Mesendoderm (in vitro differentiated cells): ENCODE results near the gene ELOVL5.
"Not testable (repeated sequence)": the region's sequence is repeated elsewhere in the genome, so short reads cannot be mapped to it uniquely, and the experiment has no call there.

Source experiments
- DNase-seq: peaks from one replicate; pipeline ENCODE4 v3.0.0; 2013
- H2AK5ac ChIP-seq: 2 replicates; pipeline ENCODE4 v1.6.1; 2013; ENCODE audit warnings: low read length, inconsistent platforms
- H2BK120ac ChIP-seq: 2 replicates; pipeline ENCODE4 v1.6.1; 2013; ENCODE audit warnings: low read depth, mild to moderate bottlenecking, low read length, moderate library complexity, mixed read lengths
- H2BK15ac ChIP-seq: replicated peaks from 2 replicates; pipeline ENCODE4 v1.6.1; 2013; ENCODE audit warnings: low read depth, mild to moderate bottlenecking, moderate library complexity
- H2BK5ac ChIP-seq: 2 replicates; pipeline ENCODE4 v1.6.1; 2013; ENCODE audit warnings: low read length, inconsistent platforms
- H3K18ac ChIP-seq: 2 replicates; pipeline ENCODE4 v1.6.1; 2013; ENCODE audit warnings: mild to moderate bottlenecking, low read length, mixed read lengths
- H3K23ac ChIP-seq: one replicate; pipeline ENCODE4 v1.6.1; 2013; ENCODE audit warnings: low read length
- H3K27ac ChIP-seq: 2 replicates; pipeline ENCODE4 v1.5.1; 2013; ENCODE audit warnings: low read depth, mild to moderate bottlenecking, inconsistent platforms, low read length, moderate library complexity
- H3K27me3 ChIP-seq: 2 replicates; pipeline ENCODE4 v1.6.1; 2013; ENCODE audit warnings: low read length, control low read depth, mild to moderate bottlenecking, inconsistent platforms; ENCODE audit not compliant: insufficient read depth, poor library complexity
- H3K36me3 ChIP-seq: 2 replicates; pipeline ENCODE4 v1.6.1; 2013; ENCODE audit warnings: low read length, inconsistent platforms; ENCODE audit not compliant: control insufficient read depth, insufficient read depth
- H3K4ac ChIP-seq: one replicate; pipeline ENCODE4 v1.6.1; 2013; ENCODE audit warnings: low read depth, mild to moderate bottlenecking, low read length, moderate library complexity
- H3K4me1 ChIP-seq: 2 replicates; pipeline ENCODE4 v1.6.1; 2013; ENCODE audit warnings: low read depth, low read length, inconsistent platforms; ENCODE audit not compliant: control insufficient read depth
- H3K4me2 ChIP-seq: 2 replicates; pipeline ENCODE4 v1.6.1; 2013; ENCODE audit warnings: low read length
- H3K4me3 ChIP-seq: 2 replicates; pipeline ENCODE4 v1.5.1; 2013; ENCODE audit warnings: mild to moderate bottlenecking, low read length
- H3K56ac ChIP-seq: one replicate; pipeline ENCODE4 v1.6.1; 2013; ENCODE audit warnings: low read length
- H3K79me1 ChIP-seq: 2 replicates; pipeline ENCODE4 v1.6.1; 2013; ENCODE audit warnings: low read length, inconsistent platforms
- H3K79me2 ChIP-seq: 2 replicates; pipeline ENCODE4 v1.6.1; 2013; ENCODE audit warnings: mild to moderate bottlenecking, low read length; ENCODE audit not compliant: control insufficient read depth, insufficient read depth
- H3K9ac ChIP-seq: 2 replicates; pipeline ENCODE4 v1.6.1; 2013; ENCODE audit warnings: low read length, inconsistent platforms
- H4K5ac ChIP-seq: one replicate; pipeline ENCODE4 v1.6.1; 2013; ENCODE audit warnings: low read length
- H4K8ac ChIP-seq: one replicate; pipeline ENCODE4 v1.6.1; 2013; ENCODE audit warnings: low read depth, mild to moderate bottlenecking, control low read depth, low read length, moderate library complexity
- WGBS: extraction: QIAGEN DNeasy Blood & Tissue Kit; methylation state at CpG from one replicate; pipeline ENCODE4 v1.1.7; 2013; ENCODE audit warnings: low lambda C conversion rate, missing lambda C conversion rate; ENCODE audit not compliant: insufficient coverage; ENCODE audit errors: extremely low coverage; 5-methylcytosine and 5-hydroxymethylcytosine counted together

Gene ELOVL5

DNA sequence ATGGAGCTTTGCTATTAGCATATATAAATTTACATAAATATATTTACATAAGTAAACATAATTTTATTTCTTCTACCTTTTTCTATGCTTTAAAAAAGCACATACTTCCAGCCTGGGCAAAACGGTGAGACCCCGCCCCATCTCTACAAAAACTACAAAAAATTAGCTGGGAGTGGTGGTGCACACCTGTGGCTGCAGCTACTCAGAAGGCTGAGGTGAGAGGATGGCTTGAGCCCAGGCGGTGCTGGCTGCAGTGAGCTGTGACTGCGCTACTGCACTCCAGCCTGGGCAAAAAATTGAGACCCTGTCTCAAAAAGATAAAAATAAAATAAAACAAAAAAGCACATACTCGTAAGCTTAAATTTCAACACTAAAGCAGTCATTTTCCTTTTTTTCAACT, 30.3 kb downstream of the ELOVL5 start:
- H3K79me2 ChIP-seq: peaks cover 54% of the 10 kb centered on the region
- no peak for DNase-seq
- H4K8ac ChIP-seq: no peak overlapping the region
- H3K4me1 ChIP-seq: peaks cover 4% of the 10 kb centered on the region
- no peak overlapping the region for H3K9ac ChIP-seq
- no peak overlapping the region for H3K23ac ChIP-seq
- no peak overlapping the region for H2BK15ac ChIP-seq
- H3K18ac ChIP-seq: no peak overlapping the region
- no peak overlapping the region for H2BK120ac ChIP-seq
- H3K36me3 ChIP-seq: no peaks in the 10 kb centered on the region
- no peaks in the 10 kb centered on the region for H3K27me3 ChIP-seq
- H3K4me3 ChIP-seq: no peak overlapping the region
- H3K4me2 ChIP-seq: no peak overlapping the region
- H3K56ac ChIP-seq: no peak overlapping the region
- H2AK5ac ChIP-seq: no peak overlapping the region
- peaks cover 18% of the 10 kb centered on the region for H3K79me1 ChIP-seq
- H3K27ac ChIP-seq: no peak overlapping the region
- H3K4ac ChIP-seq: no peak overlapping the region
- no peak overlapping the region for H4K5ac ChIP-seq
- no peak overlapping the region for H2BK5ac ChIP-seq
- no CpG with 5 or more reads among the region's 5 CpGs for WGBS

GRCh38 chr6:53317861-53318260, 30.9 kb downstream of the ELOVL5 start:
- H3K36me3 ChIP-seq: no peaks in the 10 kb centered on the region
- H3K9ac ChIP-seq: no peak overlapping the region
- H3K4me2 ChIP-seq: no peak overlapping the region
- no peak overlapping the region for H4K8ac ChIP-seq
- H3K4me1 ChIP-seq: peaks cover 4% of the 10 kb centered on the region
- H3K56ac ChIP-seq: no peak overlapping the region
- no peak overlapping the region for H3K27ac ChIP-seq
- no peak overlapping the region for H4K5ac ChIP-seq
- 100% methylated on average over 1 of the region's 2 CpGs for WGBS
- H2BK15ac ChIP-seq: no peak overlapping the region
- no peak overlapping the region for H3K23ac ChIP-seq
- no peak overlapping the region for H3K4me3 ChIP-seq
- H2AK5ac ChIP-seq: no peak overlapping the region
- no peak overlapping the region for H3K18ac ChIP-seq
- H3K79me1 ChIP-seq: peaks cover 19% of the 10 kb centered on the region
- no peak overlapping the region for H2BK120ac ChIP-seq
- peaks cover 53% of the 10 kb centered on the region for H3K79me2 ChIP-seq
- no peaks in the 10 kb centered on the region for H3K27me3 ChIP-seq
- H3K4ac ChIP-seq: no peak overlapping the region
- no peak overlapping the region for H2BK5ac ChIP-seq
- no peak for DNase-seq

GRCh38 chr6:53317299-53317698, 31.5 kb downstream of the ELOVL5 start:
- H3K9ac ChIP-seq, H2AK5ac ChIP-seq, H3K18ac ChIP-seq, H3K4ac ChIP-seq, H4K8ac ChIP-seq, H3K56ac ChIP-seq, H3K4me2 ChIP-seq, H3K27ac ChIP-seq, H3K36me3 ChIP-seq, H3K4me1 ChIP-seq, H2BK15ac ChIP-seq, H2BK5ac ChIP-seq, H2BK120ac ChIP-seq, H3K23ac ChIP-seq, H3K27me3 ChIP-seq, H3K4me3 ChIP-seq, H4K5ac ChIP-seq, DNase-seq: not testable (repeated sequence)
- WGBS: no CpG with 5 or more reads among the region's 8 CpGs
- peaks cover 20% of the 10 kb centered on the region for H3K79me1 ChIP-seq
- H3K79me2 ChIP-seq: peaks cover 52% of the 10 kb centered on the region

GRCh38 chr6:53316142-53316541, 32.6 kb downstream of the ELOVL5 start:
- Histone ChIP-seq H2AK5ac (no peak overlapping the region), H3K4ac (no peak overlapping the region), H3K4me1 (no peaks in the 10 kb centered on the region), H3K4me3 (no peak overlapping the region), H3K27me3 (no peaks in the 10 kb centered on the region), H3K18ac (no peak overlapping the region), H3K27ac (no peak overlapping the region), H2BK120ac (no peak overlapping the region), H4K8ac (no peak overlapping the region), H4K5ac (no peak overlapping the region), H3K56ac (no peak overlapping the region), H2BK15ac (no peak overlapping the region), H3K9ac (no peak overlapping the region), H3K36me3 (no peaks in the 10 kb centered on the region), H3K79me1 (peaks cover 17% of the 10 kb centered on the region), H3K4me2 (no peak overlapping the region), H3K79me2 (peaks cover 49% of the 10 kb centered on the region), H2BK5ac (no peak overlapping the region), H3K23ac (no peak overlapping the region)
- DNase-seq: no peak

- Histone ChIP-seq H3K9ac (no peak overlapping the region), H2BK15ac (no peak overlapping the region), H3K79me1 (peaks cover 18% of the 10 kb centered on the region), H3K36me3 (no peaks in the 10 kb centered on the region), H4K8ac (no peak overlapping the region), H3K27me3 (no peaks in the 10 kb centered on the region), H2BK120ac (no peak overlapping the region), H3K4me2 (no peak overlapping the region), H3K18ac (no peak overlapping the region), H3K4ac (no peak overlapping the region), H3K79me2 (peaks cover 53% of the 10 kb centered on the region), H3K56ac (no peak overlapping the region), H2AK5ac (no peak overlapping the region), H3K23ac (no peak overlapping the region), H3K4me1 (no peaks in the 10 kb centered on the region), H3K27ac (no peak overlapping the region), H3K4me3 (no peak overlapping the region), H4K5ac (no peak overlapping the region), H2BK5ac (no peak overlapping the region)
- no CpG with 5 or more reads among the region's 3 CpGs for WGBS
- no peak for DNase-seq
These were observed 33.5 kb downstream of the ELOVL5 start for GRCh38 chr6:53315086-53315724.

DNA sequence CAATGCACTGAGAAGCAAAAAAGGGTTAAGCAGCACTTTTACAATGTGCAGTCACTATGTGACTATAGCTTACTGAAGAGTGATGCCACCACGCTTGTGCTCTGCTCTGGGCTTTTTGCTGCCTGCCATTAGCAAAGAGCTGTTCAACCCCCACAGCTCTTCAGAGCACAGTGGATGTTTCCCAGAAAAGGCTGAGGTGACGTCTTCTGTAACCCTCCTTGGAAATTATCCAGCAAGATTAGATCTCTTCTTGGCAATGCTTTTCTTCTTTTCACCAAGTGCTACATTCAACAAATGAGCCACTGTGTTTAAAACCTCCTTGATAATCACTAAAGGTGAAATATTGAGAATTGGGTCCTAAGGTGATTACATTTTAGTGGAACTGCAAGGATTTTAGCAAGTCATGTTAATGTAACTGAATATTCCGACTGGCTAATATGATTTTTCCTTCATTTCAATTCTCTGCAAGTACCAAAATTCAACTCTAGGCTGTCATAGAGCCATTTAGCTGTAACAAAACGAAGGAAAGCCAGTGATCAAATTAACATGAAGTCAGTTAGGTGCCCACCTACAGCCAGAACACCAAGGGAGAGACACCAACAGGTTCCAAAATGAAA, 34.9 kb downstream of the ELOVL5 start:
- no CpG with 5 or more reads among the region's 4 CpGs for WGBS
- Histone ChIP-seq H3K9ac (no peak overlapping the region), H3K18ac (no peak overlapping the region), H3K79me1 (peaks cover 26% of the 10 kb centered on the region), H3K27me3 (no peaks in the 10 kb centered on the region), H3K4me2 (no peak overlapping the region), H2BK120ac (no peak overlapping the region), H2BK5ac (no peak overlapping the region), H4K8ac (no peak overlapping the region), H4K5ac (no peak overlapping the region), H2BK15ac (no peak overlapping the region), H3K4me1 (no peaks in the 10 kb centered on the region), H3K79me2 (peaks cover 62% of the 10 kb centered on the region), H3K23ac (no peak overlapping the region), H3K4me3 (no peak overlapping the region), H3K4ac (no peak overlapping the region), H3K36me3 (no peaks in the 10 kb centered on the region), H2AK5ac (no peak overlapping the region), H3K56ac (no peak overlapping the region), H3K27ac (no peak overlapping the region)
- DNase-seq: no peak
